ENCODE data around the gene ZNF248.

Gene ZNF248

GRCh38 chr10:37821237-37821636 is 36.2 kb downstream of the ZNF248 start:
- TF ChIP-seq CTCF (IDR thresholded peaks at IDR 0.05): no peak
- no peak for DNase-seq (ENCODE audit: low spot score)

GRCh38 chr10:37819797-37820196 is 37.6 kb downstream of the ZNF248 start:
- no peak for TF ChIP-seq CTCF (IDR thresholded peaks at IDR 0.05)
- Histone ChIP-seq H3K4me3 (no peak overlapping the region), H3K27ac (no peak overlapping the region)
- no peak for DNase-seq (ENCODE audit: low spot score)

More at GRCh38 chr10:37821237-37821636, 36.2 kb downstream of the ZNF248 start:
- H3K4me3 ChIP-seq: no peak overlapping the region
- H3K27ac ChIP-seq: no peak overlapping the region

- DNase-seq (ENCODE audit: low spot score): no peak
- TF ChIP-seq CTCF (IDR thresholded peaks at IDR 0.05): no peak
- no peak overlapping the region for H3K4me3 ChIP-seq
- no peak overlapping the region for H3K27ac ChIP-seq
These were observed 41.1 kb downstream of the ZNF248 start for GRCh38 chr10:37816290-37816689.

- no peak for TF ChIP-seq CTCF (IDR thresholded peaks at IDR 0.05)
- Histone ChIP-seq H3K4me3 (no peak overlapping the region), H3K27ac (no peak overlapping the region)
- no peak for DNase-seq (ENCODE audit: low spot score)
These were observed 43.6 kb downstream of the ZNF248 start for GRCh38 chr10:37813763-37814162.

- DNase-seq (ENCODE audit: low spot score): no peak
- Histone ChIP-seq H3K27ac (no peak overlapping the region), H3K4me3 (no peak overlapping the region)
- no peak for TF ChIP-seq CTCF (IDR thresholded peaks at IDR 0.05)
These were observed 45.1 kb downstream of the ZNF248 start for GRCh38 chr10:37812290-37812689.

- no peak for DNase-seq (ENCODE audit: low spot score)
- Histone ChIP-seq H3K27ac (no peak overlapping the region), H3K4me3 (no peak overlapping the region)
- no peak for TF ChIP-seq CTCF (IDR thresholded peaks at IDR 0.05)
These were observed 54.1 kb downstream of the ZNF248 start for GRCh38 chr10:37803269-37803668.

- DNase-seq (ENCODE audit: low spot score): no peak
- Histone ChIP-seq H3K4me3 (no peak overlapping the region), H3K27ac (no peak overlapping the region)
- no peak for TF ChIP-seq CTCF (IDR thresholded peaks at IDR 0.05)
These were observed 55.9 kb downstream of the ZNF248 start for GRCh38 chr10:37801557-37801956.
